Panc1 (cell line): ENCODE results near the gene PRDX6. TPM values are rescaled to one million over a fixed set of nuclear protein-coding genes. Genes with fewer than 3 reads are reported as not detected.
A peak's percentile ranks its signal among the peaks of the same experiment; 100 is the strongest.
"Not testable (repeated sequence)": the region's sequence is repeated elsewhere in the genome, so short reads cannot be mapped to it uniquely, and the experiment has no call there.

Experiments
- ATAC-seq: fragments of 200-7000 bp; cut with Tn5 transposase; 2 replicates; pipeline ENCODE4 v1.9.1; 2020; ENCODE audit warnings: mild to moderate bottlenecking, moderate library complexity
- BruUV-seq: library from RNA; stranded (reverse); fragments of 400-500 nt; replicated peaks from 2 replicates; lab custom pipeline; 2021; lab: Mats Ljungman, UMichigan
- CTCF ChIA-PET: fragments of 300-600 bp; sonication (Branson Sonifier 250); formaldehyde crosslinking; loops from one replicate; lab custom pipeline; 2022; ENCODE audit warnings: antibody characterized with exemption; lab: Charles Lee
- POLR2A ChIA-PET: fragments of 300-600 bp; sonication (Branson Sonifier 250); formaldehyde crosslinking; loops from one replicate; lab custom pipeline; 2022; ENCODE audit warnings: antibody characterized with exemption; lab: Charles Lee
- DNase-seq: peaks from one replicate; pipeline ENCODE4 v3.0.0-alpha.2; 2010; ENCODE audit warnings: low read depth, low spot score
- H3K27ac ChIP-seq: 2 replicates; pipeline ENCODE4 v1.5.1; 2011; ENCODE audit warnings: mild to moderate bottlenecking, low read length, inconsistent platforms
- H3K27me3 ChIP-seq: fragments of 200-500 bp; sonication (Bioruptor generic); 2 replicates; pipeline ENCODE4 v1.6.0; 2014; ENCODE audit warnings: low read length, inconsistent platforms; ENCODE audit not compliant: control insufficient read depth, insufficient read depth
- H3K36me3 ChIP-seq: fragments of 200-500 bp; sonication (Bioruptor generic); 2 replicates; pipeline ENCODE4 v1.5.1; 2014; ENCODE audit warnings: inconsistent platforms, mild to moderate bottlenecking, low read length, moderate library complexity; ENCODE audit not compliant: control insufficient read depth, insufficient read depth
- H3K4me1 ChIP-seq: 2 replicates; pipeline ENCODE4 v1.5.1; 2011; ENCODE audit warnings: inconsistent platforms, mild to moderate bottlenecking, low read length, moderate library complexity; ENCODE audit not compliant: control insufficient read depth, insufficient read depth
- H3K4me3 ChIP-seq, 2 experiments: 2 replicates each; pipeline ENCODE4 v1.5.1; 2011 to 2012; ENCODE audit warnings: low read depth in 2 of 2, low read length in 2 of 2, mild to moderate bottlenecking in 2 of 2, inconsistent platforms in 1 of 2, moderate library complexity in 1 of 2
- H3K9me3 ChIP-seq: fragments of 200-500 bp; sonication (Bioruptor generic); 2 replicates; pipeline ENCODE4 v1.5.1; 2014; ENCODE audit warnings: low read depth, mild to moderate bottlenecking, inconsistent platforms, low read length, moderate library complexity; ENCODE audit not compliant: control insufficient read depth, insufficient read depth
- CTCF ChIP-seq: fragments of 450-650 bp; IDR thresholded peaks from 2 replicates; pipeline ENCODE4 v1.5.1; 2017; ENCODE audit warnings: mild to moderate bottlenecking
- POLR2AphosphoS5 ChIP-seq: IDR thresholded peaks from 2 replicates; pipeline ENCODE4 v1.6.1; 2012; ENCODE audit warnings: mild to moderate bottlenecking, low read depth, low read length, moderate library complexity
- REST ChIP-seq, 2 experiments: IDR thresholded peaks; 2 replicates each; pipeline ENCODE4 v1.6.1; 2011 to 2012; ENCODE audit warnings: low read depth in 2 of 2, control low read depth in 1 of 2, low read length in 1 of 2, mild to moderate bottlenecking in 1 of 2, moderate library complexity in 1 of 2; ENCODE audit not compliant: insufficient read depth in 1 of 2
- SIN3A ChIP-seq: IDR thresholded peaks from 2 replicates; pipeline ENCODE4 v1.6.1; 2012; ENCODE audit warnings: low read depth, mild to moderate bottlenecking, low read length, moderate library complexity, borderline replicate concordance; ENCODE audit not compliant: insufficient read depth
- TCF7L2 ChIP-seq: IDR thresholded peaks from 2 replicates; pipeline ENCODE4 v1.6.1; 2011; ENCODE audit warnings: mild to moderate bottlenecking, low read depth, low read length, inconsistent platforms
- in situ Hi-C: cut with HindIII; loops from 2 replicates; pipeline ENCODE4 v1.10.0; 2016; ENCODE audit warnings: low sequenced_read_pairs, low pct_unique_long_range_greater_than_20kb
- intact Hi-C: fragments of 100-400 bp; cut with micrococcal nuclease; formaldehyde crosslinking; loops from one replicate; pipeline ENCODE4 v1.10.0; 2022; ENCODE audit not compliant: unreplicated experiment
- total RNA-seq: library from RNA; stranded (reverse); gene quantifications from one replicate; pipeline ENCODE4 v1.2.1, GENCODE V29; 2021; ENCODE audit not compliant: unreplicated experiment

The PRDX6 gene
- total RNA-seq, 1 experiment from 2014 or later: 157 TPM

GRCh38 chr1:173474097-173474779 lies 2.9 kb upstream of the PRDX6 start:
- no peaks in the 10 kb centered on the region for H3K27me3 ChIP-seq
- BruUV-seq: no TSS peak
- peaks cover 32% of the 10 kb centered on the region for H3K4me1 ChIP-seq
- DNase-seq: no peak
- H3K27ac ChIP-seq: peak overlapping the region; percentile 85
- in situ Hi-C loops (loop anchor here (5.0 kb wide), 1 partner anchor 37 kb away; no protein-coding TSS in a partner anchor), intact Hi-C loops (no loop called here)
- POLR2A ChIA-PET: no interaction called here
- H3K36me3 ChIP-seq: peaks cover 2% of the 10 kb centered on the region
- TF ChIP-seq POLR2AphosphoS5 (no peak), CTCF (no peak), TCF7L2 (no peak)
- H3K4me3 ChIP-seq: peak overlapping the region in 1 of 2 experiments; percentile 80; a peak in 1 of 4 replicates
- ATAC-seq: no peak
- no peaks in the 10 kb centered on the region for H3K9me3 ChIP-seq
- CTCF ChIA-PET: no interaction called here

- in situ Hi-C loops: loop anchor here (5.0 kb wide), 1 partner anchor 38 kb away; no protein-coding TSS in a partner anchor
- CTCF ChIA-PET, H3K36me3 ChIP-seq, H3K9me3 ChIP-seq, BruUV-seq, POLR2A ChIA-PET, DNase-seq, H3K27me3 ChIP-seq, intact Hi-C loops, ATAC-seq: not testable (repeated sequence)
- H3K27ac ChIP-seq: peak overlapping the region; percentile 85
- peak overlapping the region; percentile 80 for H3K4me3 ChIP-seq
- peaks cover 34% of the 10 kb centered on the region for H3K4me1 ChIP-seq
Observed at GRCh38 chr1:173474780-173475421, 2.2 kb upstream of the PRDX6 start.

GRCh38 chr1:173475564-173476196 lies 1.5 kb upstream of the PRDX6 start:
- H3K27me3 ChIP-seq: no peaks in the 10 kb centered on the region
- H3K9me3 ChIP-seq: no peaks in the 10 kb centered on the region
- CTCF ChIA-PET: no interaction called here
- peak overlapping the region; percentile 85 for H3K27ac ChIP-seq
- no peak for TF ChIP-seq CTCF
- no peak for TF ChIP-seq POLR2AphosphoS5
- TF ChIP-seq TCF7L2: no peak
- TF ChIP-seq REST (IDR thresholded peaks at IDR 0.05; ENCODE audit: insufficient read depth in 1 of 2, low read depth in 2 of 2, low read length in 1 of 2): no peak
- TF ChIP-seq SIN3A: no peak
- POLR2A ChIA-PET: no interaction called here
- H3K36me3 ChIP-seq: peaks cover 11% of the 10 kb centered on the region
- no peak for DNase-seq
- TSS peak; percentile 72 for BruUV-seq
- ATAC-seq: peak; percentile 32; the same call in 1 of the 2 replicates
- intact Hi-C loops (loop anchor here (2.0 kb wide), 1 partner anchor 43 kb away; no protein-coding TSS in a partner anchor), in situ Hi-C loops (no loop called here)
- peaks cover 36% of the 10 kb centered on the region for H3K4me1 ChIP-seq
- peak overlapping the region; percentile 80 for H3K4me3 ChIP-seq
